ENCODE measurements around the gene ALDOC. TPM values are rescaled to one million over a fixed set of nuclear protein-coding genes. Genes with fewer than 3 reads are reported as not detected.

The ALDOC gene
- total RNA-seq, 1 donor from 2014 or later = 10.3 TPM

DNA sequence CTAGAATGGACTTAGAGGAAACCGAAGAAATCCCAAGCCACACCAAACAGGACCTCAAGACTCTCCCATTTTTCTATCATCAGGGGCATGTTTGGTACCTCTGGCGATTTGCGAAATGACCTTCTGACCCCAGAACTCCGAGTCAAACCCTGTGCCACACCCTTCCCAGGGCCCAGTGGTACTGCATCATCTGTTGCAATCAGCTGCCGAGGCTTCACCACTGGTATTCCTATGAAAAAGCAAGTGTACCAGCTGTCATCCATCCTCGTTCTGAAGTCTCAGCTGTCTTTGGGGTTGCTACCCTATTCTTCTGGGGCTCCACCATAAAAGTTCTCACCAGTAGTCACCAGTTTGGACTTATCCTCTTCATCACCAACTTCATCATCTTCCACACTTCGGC is 39.6 kb upstream of the ALDOC start:
- H3K27ac ChIP-seq (ENCODE audit: low read depth, low read length) = no peak overlapping the region
- peaks cover 38% of the 10 kb centered on the region for H3K36me3 Mint-ChIP-seq (ENCODE audit: low read depth, unreplicated experiment)
- H3K79me2 ChIP-seq (ENCODE audit: insufficient read depth, low read length) = no peaks in the 10 kb centered on the region
- no peak overlapping the region for H3K9ac ChIP-seq (ENCODE audit: low read length)
- H3K36me3 ChIP-seq (ENCODE audit: insufficient read depth, low read length) = peaks cover 62% of the 10 kb centered on the region
- no peak overlapping the region for H3K27ac Mint-ChIP-seq (ENCODE audit: unreplicated experiment)
- no peak for FAIRE-seq
- no peaks in the 10 kb centered on the region for H3K27me3 Mint-ChIP-seq (ENCODE audit: low read depth, unreplicated experiment)
- no peaks in the 10 kb centered on the region for H3K4me1 Mint-ChIP-seq (ENCODE audit: low read depth, unreplicated experiment)
- H3K4me1 ChIP-seq (ENCODE audit: insufficient read depth, low read length) = no peaks in the 10 kb centered on the region
- DNase-seq (ENCODE audit: low read depth) = no peak
- no peaks in the 10 kb centered on the region for H3K9me3 Mint-ChIP-seq (ENCODE audit: unreplicated experiment)
- H2AFZ ChIP-seq (ENCODE audit: low read depth, low read length) = no peak overlapping the region
- no peak overlapping the region for H3K4me3 Mint-ChIP-seq (ENCODE audit: unreplicated experiment)
- H3K4me2 ChIP-seq (ENCODE audit: low read length) = no peak overlapping the region
- H3K9me3 ChIP-seq (ENCODE audit: insufficient read depth, low read depth, low read length) = no peaks in the 10 kb centered on the region
- H3K4me3 ChIP-seq (ENCODE audit: insufficient read depth, low read depth, low read length) = no peak overlapping the region
- peaks cover 14% of the 10 kb centered on the region for H4K20me1 ChIP-seq (ENCODE audit: insufficient read depth, low read length)
- no peaks in the 10 kb centered on the region for H3K27me3 ChIP-seq (ENCODE audit: insufficient read depth, low read length)
- TF ChIP-seq EZH2 (IDR thresholded peaks at IDR 0.05; ENCODE audit: insufficient read depth, low read length) (no peak), CTCF (IDR thresholded peaks at IDR 0.05; ENCODE audit: insufficient read depth, low read depth, low read length) (no peak)

DNA sequence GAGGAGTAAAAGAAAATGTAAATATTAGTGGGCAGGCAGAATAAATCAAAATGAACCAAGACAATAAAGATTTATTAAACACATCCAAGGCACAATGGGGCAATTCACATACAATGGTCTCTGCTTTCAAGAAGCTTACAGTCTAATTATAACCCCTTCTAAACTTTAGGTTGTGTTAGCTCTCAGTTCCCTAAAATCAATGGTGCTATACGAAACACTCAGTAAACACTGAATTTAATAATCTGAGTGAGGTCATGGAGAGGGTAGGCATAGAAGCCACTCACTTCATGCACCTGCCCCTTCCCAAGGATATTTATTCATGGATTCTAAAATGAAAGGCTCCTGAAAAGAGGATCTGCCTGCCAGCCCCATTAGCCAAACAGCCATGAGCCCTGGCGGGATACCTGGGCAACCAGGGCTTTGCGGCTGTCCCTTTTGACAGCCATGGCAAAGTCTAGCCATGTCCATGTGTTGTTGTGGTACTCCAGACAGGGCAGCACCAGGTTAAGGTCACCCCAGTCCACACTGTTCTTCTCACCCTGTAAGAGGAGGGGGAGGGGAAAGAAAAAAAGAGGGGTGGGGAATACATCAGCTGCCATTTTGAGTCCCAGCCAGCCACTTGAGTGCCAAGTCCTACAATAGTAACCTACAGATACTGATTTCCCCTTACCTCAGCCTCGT is 38.7 kb upstream of the ALDOC start:
- Mint-ChIP-seq H3K4me1 (ENCODE audit: low read depth, unreplicated experiment) (no peaks in the 10 kb centered on the region), H3K4me3 (ENCODE audit: unreplicated experiment) (no peak overlapping the region), H3K36me3 (ENCODE audit: low read depth, unreplicated experiment) (peaks cover 38% of the 10 kb centered on the region), H3K27me3 (ENCODE audit: low read depth, unreplicated experiment) (no peaks in the 10 kb centered on the region), H3K27ac (ENCODE audit: unreplicated experiment) (no peak overlapping the region), H3K9me3 (ENCODE audit: unreplicated experiment) (no peaks in the 10 kb centered on the region)
- Histone ChIP-seq H3K9me3 (ENCODE audit: insufficient read depth, low read depth, low read length) (no peaks in the 10 kb centered on the region), H3K36me3 (ENCODE audit: insufficient read depth, low read length) (peaks cover 53% of the 10 kb centered on the region), H3K4me2 (ENCODE audit: low read length) (no peak overlapping the region), H3K4me1 (ENCODE audit: insufficient read depth, low read length) (no peaks in the 10 kb centered on the region), H3K27ac (ENCODE audit: low read depth, low read length) (no peak overlapping the region), H3K9ac (ENCODE audit: low read length) (no peak overlapping the region), H3K27me3 (ENCODE audit: insufficient read depth, low read length) (no peaks in the 10 kb centered on the region), H3K4me3 (ENCODE audit: insufficient read depth, low read depth, low read length) (no peak overlapping the region), H2AFZ (ENCODE audit: low read depth, low read length) (no peak overlapping the region), H4K20me1 (ENCODE audit: insufficient read depth, low read length) (peaks cover 14% of the 10 kb centered on the region), H3K79me2 (ENCODE audit: insufficient read depth, low read length) (no peaks in the 10 kb centered on the region)
- no peak for DNase-seq (ENCODE audit: low read depth)
- FAIRE-seq = no peak
- no peak for TF ChIP-seq CTCF (IDR thresholded peaks at IDR 0.05; ENCODE audit: insufficient read depth, low read depth, low read length)
- TF ChIP-seq EZH2 (IDR thresholded peaks at IDR 0.05; ENCODE audit: insufficient read depth, low read length) = no peak

DNA sequence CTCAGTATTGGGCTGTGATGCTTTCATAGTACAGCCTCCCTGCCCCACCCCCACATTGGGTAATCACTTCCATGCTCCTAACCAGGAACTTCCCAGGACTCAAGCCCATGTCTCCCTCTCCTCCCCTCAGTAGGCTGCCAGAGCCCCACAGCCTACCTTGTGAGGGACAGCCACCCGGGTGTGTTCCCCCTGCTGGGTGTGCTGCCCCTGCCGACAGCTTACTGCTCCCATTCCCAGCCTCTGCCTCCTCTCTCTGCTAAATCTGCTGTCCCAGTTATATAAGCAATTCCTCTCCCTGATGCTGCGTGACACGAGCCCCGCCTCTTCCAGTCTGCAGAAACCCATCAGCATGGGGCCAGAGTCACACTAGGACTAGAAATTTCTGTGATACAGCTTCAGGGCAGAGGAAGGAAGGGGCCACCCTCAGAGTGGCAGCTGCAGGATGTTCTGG is 37.3 kb upstream of the ALDOC start, which contains the start of gene RSKR:
TSS of gene RSKR (minus strand) at position 255 of the 451 bp plus-strand sequence. CDS start at position 231, 24 bp downstream.
- no peak for FAIRE-seq

More for the DNA sequence above, 37.3 kb upstream of the ALDOC start, which contains the start of gene RSKR:
- no peaks in the 10 kb centered on the region for H3K27me3 ChIP-seq (ENCODE audit: insufficient read depth, low read length)
- H3K36me3 ChIP-seq (ENCODE audit: insufficient read depth, low read length) = peaks cover 40% of the 10 kb centered on the region
- no peak within 1 kb of the TSS for H3K4me2 ChIP-seq (ENCODE audit: low read length)
- H3K27ac ChIP-seq (ENCODE audit: low read depth, low read length) = no peak within 1 kb of the TSS
- H3K27me3 Mint-ChIP-seq (ENCODE audit: low read depth, unreplicated experiment) = no peaks in the 10 kb centered on the region
- no peaks in the 10 kb centered on the region for H3K9me3 Mint-ChIP-seq (ENCODE audit: unreplicated experiment)
- H3K9me3 ChIP-seq (ENCODE audit: insufficient read depth, low read depth, low read length) = no peaks in the 10 kb centered on the region
- no peak within 1 kb of the TSS for H3K9ac ChIP-seq (ENCODE audit: low read length)
- no peak within 1 kb of the TSS for H3K4me3 ChIP-seq (ENCODE audit: insufficient read depth, low read depth, low read length)
- H3K4me1 ChIP-seq (ENCODE audit: insufficient read depth, low read length) = no peaks in the 10 kb centered on the region
- H3K4me1 Mint-ChIP-seq (ENCODE audit: low read depth, unreplicated experiment) = no peaks in the 10 kb centered on the region
- no peak for DNase-seq (ENCODE audit: low read depth)
- peaks cover 28% of the 10 kb centered on the region for H3K36me3 Mint-ChIP-seq (ENCODE audit: low read depth, unreplicated experiment)
- H4K20me1 ChIP-seq (ENCODE audit: insufficient read depth, low read length) = peaks cover 14% of the 10 kb centered on the region
- H2AFZ ChIP-seq (ENCODE audit: low read depth, low read length) = no peak within 1 kb of the TSS
- no peak within 1 kb of the TSS for H3K4me3 Mint-ChIP-seq (ENCODE audit: unreplicated experiment)
- TF ChIP-seq CTCF (IDR thresholded peaks at IDR 0.05; ENCODE audit: insufficient read depth, low read depth, low read length) (no peak), EZH2 (IDR thresholded peaks at IDR 0.05; ENCODE audit: insufficient read depth, low read length) (no peak)
- no peaks in the 10 kb centered on the region for H3K79me2 ChIP-seq (ENCODE audit: insufficient read depth, low read length)
- H3K27ac Mint-ChIP-seq (ENCODE audit: unreplicated experiment) = no peak within 1 kb of the TSS

Data from astrocyte (in vitro differentiated cells and primary cell).